ENCODE data around the gene PLA2G2E. TPM values are rescaled to one million over a fixed set of nuclear protein-coding genes. Genes with fewer than 3 reads are reported as not detected.

PLA2G2E gene
- total RNA-seq, 1 experiment from 2014 or later: 0.41 TPM

GRCh38 chr1:19922015-19922688, 1.3 kb downstream of the PLA2G2E start:
- H3K36me3 Mint-ChIP-seq (ENCODE audit: insufficient read depth, unreplicated experiment): peaks cover 18% of the 10 kb centered on the region
- no TSS peak for BruUV-seq (replicated peaks)
- H3K9me3 ChIP-seq: peaks cover 7% of the 10 kb centered on the region; the same call in 1 of the 2 replicates
- DNase-seq: no peak
- CTCF ChIA-PET: interaction anchor here (0.6 kb wide), 1 partner anchor 274 kb away, joined by 3 read pairs; no protein-coding TSS in a partner anchor
- H3K36me3 ChIP-seq (ENCODE audit: control insufficient read depth, insufficient read depth, low read length): no peaks in the 10 kb centered on the region
- no peak for TF ChIP-seq CTCF (IDR thresholded peaks at IDR 0.05; ENCODE audit: insufficient read depth in 1 of 2, low read depth in 1 of 2, low read length in 1 of 2, severe bottlenecking in 1 of 2, unreplicated experiment in 1 of 2)
- intact Hi-C loops (cut with micrococcal nuclease; ENCODE audit: unreplicated experiment): no loop called here
- H3K4me3 ChIP-seq (ENCODE audit: low read depth, low read length): no peak overlapping the region
- peaks cover 10% of the 10 kb centered on the region for H3K9me3 Mint-ChIP-seq (ENCODE audit: unreplicated experiment)
- H3K4me1 ChIP-seq: peaks cover 43% of the 10 kb centered on the region
- H3K27me3 ChIP-seq (replicated peaks; ENCODE audit: control insufficient read depth, insufficient read depth, low read length): no peaks in the 10 kb centered on the region
- no peaks in the 10 kb centered on the region for H3K27me3 Mint-ChIP-seq (ENCODE audit: insufficient read depth, unreplicated experiment)
- no peak overlapping the region for H3K4me3 Mint-ChIP-seq (ENCODE audit: unreplicated experiment)
- H3K27ac Mint-ChIP-seq (ENCODE audit: unreplicated experiment): peak overlapping the region; percentile 58
- H3K4me1 Mint-ChIP-seq (ENCODE audit: low read depth, unreplicated experiment): peaks cover 12% of the 10 kb centered on the region
- POLR2A ChIA-PET: no interaction called here

- POLR2A ChIA-PET: no interaction called here
- CTCF ChIA-PET: interaction anchor here (0.6 kb wide), 1 partner anchor 275 kb away, joined by 3 read pairs; no protein-coding TSS in a partner anchor
- H3K36me3 Mint-ChIP-seq (ENCODE audit: insufficient read depth, unreplicated experiment): peaks cover 14% of the 10 kb centered on the region
- H3K27ac Mint-ChIP-seq (ENCODE audit: unreplicated experiment): peak overlapping the region; percentile 65
- H3K9me3 Mint-ChIP-seq (ENCODE audit: unreplicated experiment): peaks cover 5% of the 10 kb centered on the region
- H3K4me3 Mint-ChIP-seq (ENCODE audit: unreplicated experiment): no peak overlapping the region
- no TSS peak for BruUV-seq (replicated peaks)
- H3K27me3 Mint-ChIP-seq (ENCODE audit: insufficient read depth, unreplicated experiment): no peaks in the 10 kb centered on the region
- H3K4me1 Mint-ChIP-seq (ENCODE audit: low read depth, unreplicated experiment): peaks cover 3% of the 10 kb centered on the region
- intact Hi-C loops (cut with micrococcal nuclease; ENCODE audit: unreplicated experiment): no loop called here
- Histone ChIP-seq H3K27me3 (replicated peaks; ENCODE audit: control insufficient read depth, insufficient read depth, low read length) (no peaks in the 10 kb centered on the region), H3K9me3 (peaks cover 5% of the 10 kb centered on the region; the same call in 1 of the 2 replicates), H3K36me3 (ENCODE audit: control insufficient read depth, insufficient read depth, low read length) (no peaks in the 10 kb centered on the region), H3K4me1 (peaks cover 36% of the 10 kb centered on the region), H3K4me3 (ENCODE audit: low read depth, low read length) (no peak overlapping the region)
- TF ChIP-seq CTCF (IDR thresholded peaks at IDR 0.05; ENCODE audit: insufficient read depth in 1 of 2, low read depth in 1 of 2, low read length in 1 of 2, severe bottlenecking in 1 of 2, unreplicated experiment in 1 of 2): no peak
- peak; percentile 39 to 43 for DNase-seq
These were observed 2.1 kb downstream of the PLA2G2E start for GRCh38 chr1:19921310-19921709.

- POLR2A ChIA-PET: interaction anchor here (0.6 kb wide), 1 partner anchor 104 kb away, joined by 3 read pairs; no protein-coding TSS in a partner anchor
- no peak for DNase-seq
- Histone ChIP-seq H3K4me1 (peaks cover 25% of the 10 kb centered on the region), H3K36me3 (ENCODE audit: control insufficient read depth, insufficient read depth, low read length) (no peaks in the 10 kb centered on the region), H3K27me3 (replicated peaks; ENCODE audit: control insufficient read depth, insufficient read depth, low read length) (no peaks in the 10 kb centered on the region), H3K4me3 (ENCODE audit: low read depth, low read length) (no peak overlapping the region), H3K9me3 (no peaks in the 10 kb centered on the region)
- Mint-ChIP-seq H3K27ac (ENCODE audit: unreplicated experiment) (peak overlapping the region; percentile 65), H3K27me3 (ENCODE audit: insufficient read depth, unreplicated experiment) (no peaks in the 10 kb centered on the region), H3K4me3 (ENCODE audit: unreplicated experiment) (no peak overlapping the region), H3K9me3 (ENCODE audit: unreplicated experiment) (no peaks in the 10 kb centered on the region), H3K4me1 (ENCODE audit: low read depth, unreplicated experiment) (no peaks in the 10 kb centered on the region), H3K36me3 (ENCODE audit: insufficient read depth, unreplicated experiment) (peaks cover 14% of the 10 kb centered on the region)
- intact Hi-C loops (cut with micrococcal nuclease; ENCODE audit: unreplicated experiment): no loop called here
- BruUV-seq (replicated peaks): no TSS peak
- TF ChIP-seq CTCF (IDR thresholded peaks at IDR 0.05; ENCODE audit: insufficient read depth in 1 of 2, low read depth in 1 of 2, low read length in 1 of 2, severe bottlenecking in 1 of 2, unreplicated experiment in 1 of 2): no peak
- CTCF ChIA-PET: interaction anchor here (0.5 to 0.7 kb wide), 2 partner anchors 119 to 233 kb away, joined by 3 to 4 read pairs; no protein-coding TSS in a partner anchor
These were observed 3.2 kb downstream of the PLA2G2E start for GRCh38 chr1:19920132-19920710.
